Activated T-helper 1 cell treated with Interleukin-2 at 50 U/mL for 16 hours (primary cell): Measurements from ENCODE around the gene GSE1.

Experiments
- DNase-seq: peaks from one replicate; pipeline ENCODE4 v3.0.0-alpha.2; 2020; ENCODE audit warnings: low read depth

The GSE1 gene

GRCh38 chr16:85606904-85607303 is 6.2 kb upstream of the GSE1 start:
- no peak for DNase-seq

GRCh38 chr16:85607321-85607765 is 5.8 kb upstream of the GSE1 start:
- no peak for DNase-seq

GRCh38 chr16:85607796-85608514 is 5.2 kb upstream of the GSE1 start:
- no peak for DNase-seq

- no peak for DNase-seq
These were observed 4.6 kb upstream of the GSE1 start for GRCh38 chr16:85608515-85608885.

GRCh38 chr16:85608887-85609286 is 4.2 kb upstream of the GSE1 start:
- no peak for DNase-seq

GRCh38 chr16:85609539-85609938 is 3.6 kb upstream of the GSE1 start:
- no peak for DNase-seq

DNA sequence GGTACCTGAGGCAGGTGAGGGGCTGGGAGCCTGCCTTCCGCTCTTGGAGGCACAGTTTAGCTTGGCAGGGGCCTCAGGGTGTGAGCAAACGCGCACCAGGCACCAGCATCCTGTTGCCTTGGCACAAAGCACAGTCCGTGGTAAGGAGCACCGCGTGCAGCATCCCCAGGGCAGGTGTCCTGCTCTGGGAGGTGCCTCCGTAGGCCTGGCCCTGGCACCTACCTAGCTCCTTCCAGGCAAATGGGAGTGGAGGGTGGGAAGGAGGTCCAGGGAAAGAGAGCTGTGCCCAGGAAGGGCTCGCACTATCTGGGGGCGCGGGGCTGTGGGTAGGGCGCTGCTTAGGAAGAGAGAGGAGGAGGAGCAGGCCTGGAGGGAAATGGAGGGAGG is 3.1 kb upstream of the GSE1 start:
- DNase-seq: no peak

GRCh38 chr16:85610446-85611193 is 2.5 kb upstream of the GSE1 start:
- DNase-seq: peak; percentile 83

- no peak for DNase-seq
These were observed 2.0 kb upstream of the GSE1 start for GRCh38 chr16:85611194-85611443.

- DNase-seq: peak; percentile 20
These were observed 1.5 kb upstream of the GSE1 start for GRCh38 chr16:85611444-85612190.

GRCh38 chr16:85612191-85612800 is 826 bp upstream of the GSE1 start:
- DNase-seq: no peak

DNA sequence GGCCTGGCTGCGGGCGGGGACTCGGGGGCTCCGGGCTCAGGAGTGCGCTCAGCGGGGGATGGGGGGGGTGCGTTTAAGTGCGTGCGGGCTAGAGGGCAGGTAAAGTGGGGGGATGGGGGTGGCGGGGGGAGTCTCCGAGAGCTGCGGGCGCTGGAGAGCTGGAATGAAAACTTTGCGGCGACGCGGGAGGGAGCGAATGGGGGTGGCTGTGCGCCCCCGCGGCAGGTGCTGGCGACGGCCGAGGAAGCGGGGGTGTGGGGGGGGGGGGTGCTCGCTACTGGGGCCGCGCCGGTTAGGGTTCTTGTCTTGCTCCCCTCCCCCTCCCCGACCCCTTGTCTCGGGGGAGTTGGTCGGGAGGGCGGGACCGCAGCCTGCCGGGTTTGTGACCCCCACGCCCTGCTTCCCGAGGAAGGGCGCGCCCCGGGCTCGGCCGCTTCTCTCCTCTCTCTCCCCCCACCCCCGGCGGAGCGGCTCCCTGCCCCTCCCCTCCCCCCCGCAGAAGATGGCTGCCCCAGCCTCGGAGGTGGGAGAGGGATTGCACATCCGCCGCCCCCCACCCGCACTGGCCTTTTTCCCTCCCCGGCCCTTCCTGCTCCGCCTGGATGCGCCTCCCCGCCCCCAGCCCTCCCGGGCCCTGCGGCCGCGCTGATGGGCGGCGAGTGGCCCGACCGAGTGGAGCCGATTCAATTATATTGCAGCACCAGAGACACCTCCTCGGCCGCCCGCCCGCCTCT is 649 bp downstream of the GSE1 start:
- no peak for DNase-seq

DNA sequence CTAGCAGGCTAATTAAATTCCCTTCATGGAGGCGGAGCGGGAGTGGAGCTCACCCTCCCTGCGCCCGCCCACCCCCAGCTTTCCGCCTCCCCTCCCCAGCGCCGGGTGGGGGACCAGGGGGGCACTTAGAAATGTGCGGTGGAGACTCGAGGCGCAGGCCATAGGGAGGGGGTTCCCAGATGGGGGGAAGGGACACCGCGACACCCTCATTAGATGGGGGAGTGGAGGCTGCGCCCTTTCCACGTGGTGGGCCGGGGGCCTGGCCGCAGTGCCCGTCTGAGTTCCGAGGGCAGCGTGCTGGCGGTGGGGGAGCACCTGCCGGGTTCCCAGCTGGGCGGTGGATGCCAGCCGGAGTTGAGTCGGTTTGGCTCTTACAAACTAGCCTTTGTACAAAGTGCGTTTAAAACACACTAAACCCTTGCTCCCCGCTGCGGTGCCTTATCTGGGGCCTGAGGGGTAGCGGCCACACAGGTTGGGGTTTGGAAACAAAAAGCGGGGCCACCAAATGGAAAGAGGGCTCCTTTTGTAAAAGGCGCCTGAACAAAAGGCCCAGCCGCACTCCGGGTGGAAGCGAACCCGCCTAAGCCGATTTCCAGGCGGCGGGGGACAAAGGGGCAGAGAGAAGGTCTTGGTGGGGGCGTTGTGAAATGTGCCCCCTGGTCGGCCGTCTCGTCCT is 1.4 kb downstream of the GSE1 start:
- DNase-seq: no peak

GRCh38 chr16:85615014-85615851 is 2.1 kb downstream of the GSE1 start:
- peak; percentile 30 for DNase-seq

- DNase-seq: peak; percentile 56
These were observed 2.9 kb downstream of the GSE1 start for GRCh38 chr16:85615852-85616606.

DNA sequence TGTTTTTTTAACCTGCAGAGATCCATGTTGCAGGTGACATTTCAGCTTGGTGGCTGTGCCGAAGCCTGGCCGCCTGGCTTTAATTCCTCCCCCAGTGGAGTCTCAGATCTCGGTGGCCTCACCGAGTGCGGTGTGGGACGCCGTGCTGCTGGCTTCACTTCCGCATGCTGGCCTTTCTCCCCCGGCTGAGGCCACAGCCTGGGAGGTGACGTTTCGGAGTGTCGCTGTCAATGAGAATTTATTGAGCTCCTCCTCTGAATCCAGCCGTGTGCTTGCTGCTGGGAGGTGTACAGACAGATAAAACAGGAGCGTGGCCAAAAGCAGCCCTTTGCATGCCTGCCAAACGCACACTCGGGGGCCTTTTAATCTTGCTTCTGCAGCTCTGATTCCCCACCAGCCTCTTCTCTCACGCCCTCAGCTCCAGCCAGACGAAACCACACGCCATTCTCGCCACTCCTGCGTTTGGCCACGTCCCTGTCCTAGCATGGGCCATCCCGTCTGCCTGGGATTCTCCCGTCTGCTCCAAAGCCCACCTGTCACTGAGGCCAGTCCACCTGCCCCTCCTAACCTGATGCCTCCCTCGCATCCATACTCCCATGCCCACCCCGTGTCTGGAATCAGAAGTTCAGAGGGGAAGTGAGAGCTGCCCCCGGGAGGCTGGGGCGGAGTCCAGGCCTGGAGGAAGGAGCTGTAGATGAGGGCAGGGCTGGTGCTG is 3.6 kb downstream of the GSE1 start:
- DNase-seq: no peak

GRCh38 chr16:85617948-85618347 is 4.8 kb downstream of the GSE1 start:
- DNase-seq: no peak

DNA sequence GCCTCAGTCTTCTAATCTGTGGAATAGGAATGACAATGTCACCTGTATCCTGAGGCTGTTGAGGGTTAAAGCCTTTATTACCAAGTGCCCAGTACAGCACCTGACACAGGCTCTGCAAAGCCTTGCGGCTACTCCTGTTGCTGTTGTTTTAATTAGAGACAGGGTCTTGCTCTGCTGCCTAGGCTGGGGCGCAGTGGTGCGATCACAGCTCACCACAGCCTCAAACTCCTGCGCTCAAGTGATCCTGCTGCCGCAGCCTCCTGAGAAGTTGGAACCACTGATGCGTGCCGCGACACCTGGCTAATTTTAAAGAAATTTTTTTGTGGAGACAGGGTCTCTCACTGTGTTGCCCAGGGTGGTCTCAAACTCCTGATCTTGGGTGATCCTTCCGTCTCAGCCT is 5.4 kb downstream of the GSE1 start:
- no peak for DNase-seq
